HepG2 (cell line): ENCODE measurements around the gene SENP7. TPM values are rescaled to one million over a fixed set of nuclear protein-coding genes. Genes with fewer than 3 reads are reported as not detected.
"Not testable (repeated sequence)": the region's sequence is repeated elsewhere in the genome, so short reads cannot be mapped to it uniquely, and the experiment has no call there.

ENCODE experiments used
- ATAC-seq: fragments of 200-7000 bp; cut with Tn5 transposase; 3 replicates; pipeline ENCODE4 v1.9.1; 2020; ENCODE audit warnings: mild to moderate bottlenecking, moderate library complexity
- BruUV-seq: library from RNA; stranded (reverse); fragments of 400-500 nt; replicated peaks from 2 replicates; lab custom pipeline; 2021; lab: Mats Ljungman, UMichigan
- CTCF ChIA-PET: fragments of 300-600 bp; formaldehyde crosslinking; extraction: SDS; loops from one replicate; lab custom pipeline; 2021; ENCODE audit warnings: low total read pairs, inconsistent platforms, low intra/inter-chr PET ratio; lab: Yijun Ruan, JAX
- POLR2A ChIA-PET: fragments of 350-600 bp; sonication (Branson Sonifier 250); formaldehyde crosslinking; loops from one replicate; lab custom pipeline; 2020; ENCODE audit warnings: antibody characterized with exemption, inconsistent platforms; lab: Yijun Ruan, JAX
- DNase-seq: peaks from one replicate; pipeline ENCODE4 v3.0.0-alpha.2; 2015; ENCODE audit warnings: low spot score
- FAIRE-seq: peaks from 3 replicates; lab custom pipeline; 2011; peaks lifted over from hg19 to GRCh38; lab: Jason Lieb, UNC
- H2AFZ ChIP-seq: one replicate; pipeline ENCODE4 v1.6.1; 2011; ENCODE audit warnings: low read length, inconsistent platforms
- H3K27ac ChIP-seq: fragments of 300-600 bp; 3 replicates; pipeline ENCODE4 v1.8.0; 2011; ENCODE audit warnings: mixed run types, mild to moderate bottlenecking, mixed read lengths, low read length, inconsistent platforms; ENCODE audit not compliant: insufficient read depth; ENCODE audit errors: extremely low read length
- H3K27me3 ChIP-seq, 2 experiments: fragments of 200-600 bp in 1 of 2; 2 replicates in 1 of 2; 3 replicates in 1 of 2; pipeline versions ENCODE4 v1.6.0 to v1.8.0; 2011; ENCODE audit warnings: low read length in 2 of 2, mild to moderate bottlenecking in 2 of 2, moderate library complexity in 2 of 2, inconsistent platforms in 1 of 2; ENCODE audit not compliant: insufficient read depth in 2 of 2, control insufficient read depth in 1 of 2
- H3K36me3 ChIP-seq, 2 experiments: fragments of 200-600 bp in 1 of 2; replicated peaks in 1 of 2; 2 replicates in 1 of 2; 3 replicates in 1 of 2; pipeline versions ENCODE4 v1.5.1 to v1.8.0; 2011; ENCODE audit warnings: low read length in 2 of 2, inconsistent platforms in 1 of 2; ENCODE audit not compliant: insufficient read depth in 2 of 2, control insufficient read depth in 1 of 2
- H3K4me1 ChIP-seq: 2 replicates; pipeline ENCODE4 v1.5.1; 2012; ENCODE audit warnings: low read length, inconsistent platforms; ENCODE audit not compliant: insufficient read depth
- H3K4me2 ChIP-seq: 2 replicates; pipeline ENCODE4 v1.6.0; 2011; ENCODE audit warnings: low read depth, low read length, inconsistent platforms
- H3K4me3 ChIP-seq, 3 experiments: fragments of 200-600 bp in 1 of 3; sonication (generic), shearing (Covaris generic) in 1 of 3; replicated peaks in 1 of 3; 2 replicates each; pipeline ENCODE4 v1.5.1; 2011 to 2016; ENCODE audit warnings: low read length in 3 of 3, inconsistent platforms in 2 of 3, low read depth in 2 of 3, mild to moderate bottlenecking in 2 of 3, control low read depth in 1 of 3, mixed read lengths in 1 of 3; ENCODE audit not compliant: insufficient read depth in 1 of 3
- H3K79me2 ChIP-seq: one replicate; pipeline ENCODE4 v1.6.1; 2011; ENCODE audit warnings: low read length, inconsistent platforms; ENCODE audit not compliant: insufficient read depth
- H3K9ac ChIP-seq: 2 replicates; pipeline ENCODE4 v1.6.0; 2011; ENCODE audit warnings: mild to moderate bottlenecking, low read depth, low read length, inconsistent platforms; ENCODE audit not compliant: insufficient read depth
- H3K9me3 ChIP-seq: 2 replicates; pipeline ENCODE4 v1.5.1; 2012; ENCODE audit warnings: mild to moderate bottlenecking, low read length
- H4K20me1 ChIP-seq: 2 replicates; pipeline ENCODE4 v1.6.0; 2011; ENCODE audit warnings: inconsistent platforms, mild to moderate bottlenecking, low read length, moderate library complexity; ENCODE audit not compliant: insufficient read depth
- WGBS: methylation state at CpG from one replicate; pipeline ENCODE4 v1.1.6; 2017; ENCODE audit warnings: low lambda C conversion rate; 5-methylcytosine and 5-hydroxymethylcytosine counted together
- in situ Hi-C: cut with HindIII; loops from 2 replicates; pipeline ENCODE4 v1.10.0; 2017; ENCODE audit warnings: low pct_unique_long_range_greater_than_20kb; ENCODE audit not compliant: extremely low pct_ligation_motif_present
- intact Hi-C: fragments of 100-400 bp; cut with micrococcal nuclease; formaldehyde crosslinking; loops from one replicate; pipeline ENCODE4 v1.10.0; 2022; ENCODE audit not compliant: unreplicated experiment
- polyA plus RNA-seq, 8 experiments: library from polyadenylated mRNA; depleted of rRNA in 3 of 8; stranded (reverse) in 7 of 8; unstranded in 1 of 8; fragments of >200 nt; fragmentation: Illumina TruSeq in 4 of 8; extraction: Trizol in 4 of 8; gene quantifications; 2 replicates each; pipeline versions ENCODE4 v1.2.1 to v1.2.3, GENCODE V29; 2011 to 2016; ENCODE audit warnings: low read depth in 4 of 8, missing spikeins in 1 of 8, mixed read lengths in 1 of 8; ENCODE audit not compliant: insufficient read depth in 1 of 8
- total RNA-seq, 5 experiments: library from RNA; depleted of rRNA; stranded (reverse); fragments of >200 nt; fragmentation: Illumina TruSeq; extraction: Trizol; gene quantifications; 2 replicates each; pipeline ENCODE4 v1.2.3, GENCODE V29; 2016; ENCODE audit warnings: low read depth in 1 of 5

SENP7 gene
- total and polyA plus RNA-seq, 2 of the 13 experiments (the other 11 are each of a cell fraction or from before 2014, with no cell fraction given): 9.1 to 10.3 TPM

- H3K27me3 ChIP-seq, H2AFZ ChIP-seq, ATAC-seq, H3K9ac ChIP-seq, H3K4me1 ChIP-seq, in situ Hi-C loops, BruUV-seq, DNase-seq, H3K4me3 ChIP-seq, H4K20me1 ChIP-seq, H3K79me2 ChIP-seq, CTCF ChIA-PET, H3K9me3 ChIP-seq, FAIRE-seq, POLR2A ChIA-PET, H3K4me2 ChIP-seq, H3K36me3 ChIP-seq, intact Hi-C loops, H3K27ac ChIP-seq: not testable (repeated sequence)
- WGBS: 90% methylated on average over 2 of the region's 2 CpGs
Observed at GRCh38 chr3:101474841-101475552, 38.0 kb downstream of the SENP7 start.

GRCh38 chr3:101468676-101469075 is 44.3 kb downstream of the SENP7 start:
- H3K9me3 ChIP-seq, H3K79me2 ChIP-seq, H3K36me3 ChIP-seq, CTCF ChIA-PET, H3K9ac ChIP-seq, in situ Hi-C loops, H3K27me3 ChIP-seq, H3K27ac ChIP-seq, ATAC-seq, FAIRE-seq, DNase-seq, H3K4me3 ChIP-seq, BruUV-seq, H4K20me1 ChIP-seq, H2AFZ ChIP-seq, POLR2A ChIA-PET, H3K4me2 ChIP-seq: not testable (repeated sequence)
- peaks cover 26% of the 10 kb centered on the region for H3K4me1 ChIP-seq
- WGBS: 76% methylated on average over 4 of the region's 4 CpGs
- intact Hi-C loops: loop anchor here (5.0 kb wide), 2 partner anchors 39 to 79 kb away; no protein-coding TSS in a partner anchor
